Memory B cell (primary cell): ENCODE data around the gene FMN2.

ENCODE experiments used
- ATAC-seq: fragments of 150-1000 bp; cut with Tn5 transposase; 2 replicates; pipeline ENCODE4 v1.10.0; 2021; ENCODE audit warnings: low read depth, mild to moderate bottlenecking, moderate library complexity
- DNase-seq, 2 donors: peaks; one replicate each; pipeline ENCODE4 v3.0.0; 2022; ENCODE audit warnings: low spot score in 2 of 2
- H3K27ac Mint-ChIP-seq: one replicate; pipeline ENCODE4 v1.8.0; 2022; ENCODE audit warnings: mild to moderate bottlenecking, moderate library complexity, mixed read lengths
- H3K27me3 Mint-ChIP-seq: one replicate; pipeline ENCODE4 v1.8.0; 2022; ENCODE audit warnings: mixed read lengths
- H3K36me3 Mint-ChIP-seq: one replicate; pipeline ENCODE4 v1.8.0; 2022; ENCODE audit warnings: mild to moderate bottlenecking, mixed read lengths
- H3K4me1 Mint-ChIP-seq: one replicate; pipeline ENCODE4 v1.8.0; 2022; ENCODE audit warnings: mixed read lengths
- H3K4me3 Mint-ChIP-seq: one replicate; pipeline ENCODE4 v1.8.0; 2022; ENCODE audit warnings: mild to moderate bottlenecking, moderate library complexity, mixed read lengths
- H3K9me3 Mint-ChIP-seq: one replicate; pipeline ENCODE4 v1.8.0; 2022; ENCODE audit warnings: mixed read lengths

FMN2 gene

GRCh38 chr1:240356568-240356967, 264.9 kb downstream of the FMN2 start:
- H3K4me1 Mint-ChIP-seq = no peaks in the 10 kb centered on the region
- no peak for DNase-seq
- no peaks in the 10 kb centered on the region for H3K27me3 Mint-ChIP-seq
- no peaks in the 10 kb centered on the region for H3K36me3 Mint-ChIP-seq
- ATAC-seq = no peak
- peaks cover 8% of the 10 kb centered on the region for H3K9me3 Mint-ChIP-seq
- no peak overlapping the region for H3K27ac Mint-ChIP-seq
- no peak overlapping the region for H3K4me3 Mint-ChIP-seq

GRCh38 chr1:240362046-240362445, 270.4 kb downstream of the FMN2 start:
- H3K4me3 Mint-ChIP-seq = no peak overlapping the region
- ATAC-seq (no peak), DNase-seq (no peak)
- no peaks in the 10 kb centered on the region for H3K4me1 Mint-ChIP-seq
- H3K36me3 Mint-ChIP-seq = no peaks in the 10 kb centered on the region
- no peaks in the 10 kb centered on the region for H3K27me3 Mint-ChIP-seq
- H3K9me3 Mint-ChIP-seq = peaks cover 8% of the 10 kb centered on the region
- no peak overlapping the region for H3K27ac Mint-ChIP-seq

GRCh38 chr1:240362826-240363225, 271.1 kb downstream of the FMN2 start:
- DNase-seq = no peak
- no peaks in the 10 kb centered on the region for H3K27me3 Mint-ChIP-seq
- H3K9me3 Mint-ChIP-seq = peaks cover 8% of the 10 kb centered on the region
- no peak overlapping the region for H3K4me3 Mint-ChIP-seq
- no peak overlapping the region for H3K27ac Mint-ChIP-seq
- no peaks in the 10 kb centered on the region for H3K4me1 Mint-ChIP-seq
- no peak for ATAC-seq
- no peaks in the 10 kb centered on the region for H3K36me3 Mint-ChIP-seq

GRCh38 chr1:240363315-240363714, 271.6 kb downstream of the FMN2 start:
- Mint-ChIP-seq H3K4me3 (no peak overlapping the region), H3K4me1 (no peaks in the 10 kb centered on the region), H3K36me3 (no peaks in the 10 kb centered on the region), H3K27me3 (no peaks in the 10 kb centered on the region), H3K27ac (no peak overlapping the region), H3K9me3 (peaks cover 8% of the 10 kb centered on the region)
- ATAC-seq (no peak), DNase-seq (no peak)

GRCh38 chr1:240363914-240364313, 272.2 kb downstream of the FMN2 start:
- Mint-ChIP-seq H3K27me3 (no peaks in the 10 kb centered on the region), H3K9me3 (peaks cover 8% of the 10 kb centered on the region), H3K4me3 (no peak overlapping the region), H3K27ac (no peak overlapping the region), H3K36me3 (no peaks in the 10 kb centered on the region), H3K4me1 (no peaks in the 10 kb centered on the region)
- ATAC-seq (no peak), DNase-seq (no peak)

GRCh38 chr1:240366636-240367035, 275.0 kb downstream of the FMN2 start:
- Mint-ChIP-seq H3K27ac (no peak overlapping the region), H3K4me1 (no peaks in the 10 kb centered on the region), H3K27me3 (no peaks in the 10 kb centered on the region)

GRCh38 chr1:240385551-240385950, 293.9 kb downstream of the FMN2 start:
- H3K36me3 Mint-ChIP-seq = no peaks in the 10 kb centered on the region
- no peak for DNase-seq
- no peak overlapping the region for H3K27ac Mint-ChIP-seq
- no peak overlapping the region for H3K4me3 Mint-ChIP-seq
- H3K27me3 Mint-ChIP-seq = no peaks in the 10 kb centered on the region
- peaks cover 8% of the 10 kb centered on the region for H3K9me3 Mint-ChIP-seq
- H3K4me1 Mint-ChIP-seq = no peaks in the 10 kb centered on the region
- ATAC-seq = no peak

More at GRCh38 chr1:240366636-240367035, 275.0 kb downstream of the FMN2 start:
- no peak for DNase-seq
- peaks cover 4% of the 10 kb centered on the region for H3K9me3 Mint-ChIP-seq
- ATAC-seq = no peak
- H3K36me3 Mint-ChIP-seq = no peaks in the 10 kb centered on the region
- no peak overlapping the region for H3K4me3 Mint-ChIP-seq

GRCh38 chr1:240385985-240386978, 294.6 kb downstream of the FMN2 start:
- Mint-ChIP-seq H3K4me1 (no peaks in the 10 kb centered on the region), H3K27ac (no peak overlapping the region), H3K9me3 (peaks cover 5% of the 10 kb centered on the region), H3K27me3 (no peaks in the 10 kb centered on the region), H3K4me3 (no peak overlapping the region), H3K36me3 (no peaks in the 10 kb centered on the region)
- DNase-seq (no peak), ATAC-seq (no peak)

- Mint-ChIP-seq H3K4me1 (no peaks in the 10 kb centered on the region), H3K9me3 (peaks cover 5% of the 10 kb centered on the region), H3K27ac (no peak overlapping the region), H3K36me3 (no peaks in the 10 kb centered on the region), H3K4me3 (no peak overlapping the region), H3K27me3 (no peaks in the 10 kb centered on the region)
- DNase-seq (no peak), ATAC-seq (no peak)
Measured at GRCh38 chr1:240387051-240387450, 295.4 kb downstream of the FMN2 start.

- Mint-ChIP-seq H3K4me1 (no peaks in the 10 kb centered on the region), H3K27ac (no peak overlapping the region), H3K36me3 (no peaks in the 10 kb centered on the region), H3K27me3 (no peaks in the 10 kb centered on the region), H3K4me3 (no peak overlapping the region), H3K9me3 (peaks cover 3% of the 10 kb centered on the region)
- DNase-seq (no peak), ATAC-seq (no peak)
Measured at GRCh38 chr1:240391660-240392260, 300.1 kb downstream of the FMN2 start.

GRCh38 chr1:240394353-240394752, 302.7 kb downstream of the FMN2 start:
- Mint-ChIP-seq H3K27ac (no peak overlapping the region), H3K36me3 (no peaks in the 10 kb centered on the region), H3K9me3 (peaks cover 2% of the 10 kb centered on the region), H3K4me1 (no peaks in the 10 kb centered on the region), H3K27me3 (no peaks in the 10 kb centered on the region), H3K4me3 (no peak overlapping the region)
- ATAC-seq (no peak), DNase-seq (no peak)

- Mint-ChIP-seq H3K27me3 (no peaks in the 10 kb centered on the region), H3K9me3 (peaks cover 2% of the 10 kb centered on the region), H3K4me1 (no peaks in the 10 kb centered on the region), H3K36me3 (no peaks in the 10 kb centered on the region), H3K27ac (no peak overlapping the region), H3K4me3 (no peak overlapping the region)
- ATAC-seq (no peak), DNase-seq (no peak)
Measured at GRCh38 chr1:240395336-240395735, 303.7 kb downstream of the FMN2 start.

GRCh38 chr1:240399381-240399780, 307.7 kb downstream of the FMN2 start:
- ATAC-seq (no peak), DNase-seq (no peak)
- Mint-ChIP-seq H3K27ac (no peak overlapping the region), H3K36me3 (no peaks in the 10 kb centered on the region), H3K27me3 (no peaks in the 10 kb centered on the region), H3K9me3 (no peaks in the 10 kb centered on the region), H3K4me1 (no peaks in the 10 kb centered on the region), H3K4me3 (no peak overlapping the region)

GRCh38 chr1:240401731-240402130, 310.0 kb downstream of the FMN2 start:
- no peaks in the 10 kb centered on the region for H3K4me1 Mint-ChIP-seq
- H3K36me3 Mint-ChIP-seq = peaks cover 4% of the 10 kb centered on the region
- H3K27ac Mint-ChIP-seq = no peak overlapping the region
- H3K27me3 Mint-ChIP-seq = no peaks in the 10 kb centered on the region
- DNase-seq (no peak), ATAC-seq (no peak)
- H3K9me3 Mint-ChIP-seq = peaks cover 4% of the 10 kb centered on the region
- no peak overlapping the region for H3K4me3 Mint-ChIP-seq
